ENCODE measurements around the gene CHST12.
A peak's percentile ranks its signal among the peaks of the same experiment; 100 is the strongest.
"Not testable (repeated sequence)": the region's sequence is repeated elsewhere in the genome, so short reads cannot be mapped to it uniquely, and the experiment has no call there.

The CHST12 gene

DNA sequence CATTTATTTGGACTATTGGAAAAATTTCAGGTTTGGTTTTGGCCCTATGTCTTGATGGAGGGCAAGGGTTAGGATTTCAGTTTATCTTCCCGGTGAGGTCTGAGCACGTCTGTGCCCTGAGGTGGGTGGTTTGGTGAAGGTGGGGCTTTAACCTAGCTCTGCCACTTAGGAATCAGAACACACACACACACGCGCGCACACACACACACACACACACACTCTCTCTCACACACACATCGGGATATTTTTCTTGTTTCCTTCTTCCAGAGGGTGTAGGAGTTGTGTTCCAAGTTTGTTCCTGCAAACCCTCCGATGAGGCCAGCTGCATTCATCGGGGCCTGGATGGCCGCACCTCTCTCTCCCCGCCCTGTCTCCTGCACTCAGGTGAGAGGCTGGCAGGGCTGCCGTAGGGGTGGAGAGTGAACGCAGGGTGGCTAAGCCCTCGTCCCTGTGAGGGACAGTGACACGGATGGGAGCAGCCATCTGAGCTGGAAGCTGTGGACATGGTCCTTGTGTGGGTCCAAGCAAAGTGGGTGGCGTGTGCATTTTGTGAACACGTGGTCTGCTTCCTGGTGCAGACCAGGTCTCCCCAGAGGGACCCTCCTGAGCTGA is 34.2 kb downstream of the CHST12 start:
- no peak for DNase-seq

DNA sequence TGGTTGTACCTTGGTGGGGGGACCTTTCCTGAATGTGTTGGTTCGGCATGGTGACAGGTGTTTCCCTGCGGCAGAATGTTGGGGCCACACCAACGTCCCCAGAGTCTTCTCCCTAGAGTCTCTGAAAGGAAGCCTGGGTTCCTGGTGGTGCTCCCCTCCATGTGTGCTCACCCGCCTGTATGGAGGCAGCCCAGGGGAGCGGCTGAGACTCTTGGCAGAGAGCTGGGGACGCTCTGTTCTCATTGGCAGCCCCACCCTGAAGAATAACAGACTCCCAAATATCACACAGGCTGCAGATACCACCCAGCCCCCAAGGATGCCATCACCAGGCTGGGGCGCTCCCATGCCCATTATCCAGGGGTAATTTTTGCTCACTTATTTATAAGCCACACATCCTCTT is 34.8 kb downstream of the CHST12 start:
- no peak for DNase-seq

DNA sequence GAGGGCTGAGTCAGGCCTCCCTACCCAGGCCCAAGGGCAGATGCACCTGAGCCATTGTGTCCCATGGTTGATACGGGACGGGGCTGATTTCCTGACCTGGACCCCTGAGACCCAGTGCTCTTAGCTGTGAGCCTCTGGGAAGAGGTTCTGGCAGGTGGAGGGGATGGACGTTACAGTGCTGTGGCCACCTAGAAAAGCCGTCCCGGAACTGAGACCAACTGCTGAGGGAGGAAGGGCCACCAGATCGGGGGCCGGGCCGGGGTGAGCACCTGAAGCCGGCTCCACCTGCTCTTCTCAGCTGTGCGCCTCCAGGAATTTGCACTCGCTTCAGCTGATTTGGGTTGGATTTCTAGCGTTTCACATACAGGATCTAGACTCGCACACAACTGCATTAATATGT is 35.4 kb downstream of the CHST12 start:
- DNase-seq = no peak

DNA sequence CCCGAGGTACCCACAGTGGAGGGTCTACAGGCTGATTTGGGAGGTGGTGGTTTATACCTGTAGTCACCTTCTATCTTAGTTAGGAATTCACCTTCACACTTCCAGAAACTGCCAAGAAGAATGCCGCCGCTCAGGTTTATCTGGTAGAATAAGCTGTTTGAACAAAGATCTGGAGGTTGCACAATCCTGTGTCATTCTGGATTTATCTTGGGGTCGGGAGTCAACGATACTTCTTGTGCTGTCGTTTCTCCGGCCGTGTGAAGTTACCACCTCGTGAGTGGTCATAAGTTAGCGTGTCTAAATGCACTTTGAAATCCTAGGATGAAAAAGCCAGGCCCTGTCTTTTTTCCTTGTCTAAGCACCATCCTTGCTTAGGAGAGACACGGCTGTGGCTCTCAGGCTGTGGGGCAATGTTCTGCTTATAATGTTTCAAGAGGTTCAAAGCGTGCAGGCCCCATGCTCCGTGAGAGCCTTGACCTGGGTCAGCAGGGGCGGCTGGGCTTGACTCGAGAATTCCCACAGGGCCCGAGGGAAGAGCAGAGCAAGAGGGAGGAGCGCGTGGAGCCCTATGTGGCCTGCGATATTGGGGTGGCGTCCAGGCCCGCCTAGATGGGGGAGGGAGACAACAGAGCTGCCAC is 37.3 kb downstream of the CHST12 start:
- no peak for DNase-seq

DNA sequence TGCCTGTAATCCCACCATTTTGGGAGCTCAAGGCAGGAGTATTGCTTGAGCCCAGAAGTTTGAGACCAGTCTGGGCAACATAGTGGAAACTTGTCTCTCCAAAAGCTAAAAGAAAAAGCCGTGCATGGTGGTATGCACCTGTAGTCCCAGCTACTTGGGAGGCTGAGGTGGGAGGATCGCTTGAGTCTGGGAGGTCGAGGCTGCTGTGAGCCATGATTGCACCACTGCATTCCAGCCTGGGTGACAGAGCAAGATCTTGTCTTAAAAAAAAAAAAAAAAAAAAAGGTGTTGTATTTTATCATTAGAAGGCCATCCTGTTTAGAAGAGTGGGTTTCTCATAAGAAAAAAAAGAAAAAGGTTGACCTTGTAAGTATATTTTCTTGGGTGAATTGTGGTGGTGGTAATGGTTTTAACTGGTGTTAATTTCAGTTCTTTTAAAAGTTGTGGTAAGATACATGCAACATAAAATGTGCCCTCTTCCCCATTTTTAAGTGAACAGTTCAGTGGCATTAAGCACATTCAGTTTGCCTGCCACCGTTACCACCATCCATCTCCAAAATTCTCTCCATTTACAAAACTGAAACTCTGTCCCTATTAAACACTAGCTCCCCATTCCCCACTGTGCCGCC is 38.1 kb downstream of the CHST12 start:
- DNase-seq = no peak

DNA sequence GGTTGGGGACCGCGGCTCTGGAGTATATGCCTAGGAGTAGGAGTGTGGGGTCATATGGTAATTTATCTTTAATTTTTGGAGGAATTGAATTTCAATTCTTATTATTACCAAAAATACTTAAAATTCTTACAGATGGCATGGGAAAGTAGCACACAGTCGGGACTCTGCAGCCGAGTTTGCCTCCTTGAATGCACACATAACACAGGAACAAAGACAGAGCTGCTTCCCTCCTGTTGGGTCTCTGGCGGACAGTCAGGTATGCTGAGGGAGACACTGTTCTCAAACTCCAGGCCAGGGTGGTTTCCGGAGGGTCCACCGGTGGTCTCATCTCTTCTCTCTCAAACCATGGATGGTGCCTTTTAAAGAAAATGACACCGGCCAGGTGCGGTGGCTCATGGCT is 40.1 kb downstream of the CHST12 start:
- DNase-seq = no peak

DNA sequence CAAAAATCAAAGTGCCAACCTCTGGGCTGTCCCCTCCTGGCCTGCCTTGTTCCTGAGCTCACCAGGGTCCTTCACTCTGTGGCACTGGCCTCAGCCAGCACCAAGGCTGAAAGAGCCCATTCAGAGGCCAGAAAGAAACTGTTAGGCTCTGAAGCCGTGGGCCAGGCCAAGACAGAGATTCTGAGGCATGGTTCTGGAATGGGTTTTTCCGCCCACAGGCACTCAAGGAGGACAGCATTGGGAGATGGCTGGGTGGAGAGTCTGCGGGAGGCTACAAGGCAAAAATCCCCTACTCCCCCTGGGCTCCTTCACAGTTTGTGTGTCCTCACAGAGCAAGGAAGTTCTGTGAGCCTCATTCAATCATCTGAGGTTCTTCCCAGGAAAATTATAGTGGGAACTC is 41.1 kb downstream of the CHST12 start:
- DNase-seq = no peak

DNA sequence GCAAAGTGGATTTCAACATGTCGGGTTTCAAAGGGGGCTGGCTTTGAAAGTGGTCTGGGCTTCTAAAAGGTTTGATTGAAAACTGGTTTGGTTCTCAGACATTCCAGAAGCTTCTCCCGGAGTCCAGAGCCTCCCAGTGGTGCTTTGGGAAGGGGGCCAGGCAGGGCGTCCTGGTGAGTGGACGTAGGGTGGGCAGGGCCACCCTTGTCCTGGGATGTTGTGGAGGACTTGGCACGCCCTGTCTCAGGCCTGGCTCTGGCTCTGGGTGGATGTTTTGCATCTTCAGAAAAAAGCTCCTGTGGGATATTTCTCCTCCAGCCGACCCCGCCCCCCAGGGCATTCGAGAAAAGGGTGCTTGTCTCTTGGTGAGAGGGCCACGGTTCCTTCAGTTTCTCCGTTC is 41.6 kb downstream of the CHST12 start:
- DNase-seq = no peak

DNA sequence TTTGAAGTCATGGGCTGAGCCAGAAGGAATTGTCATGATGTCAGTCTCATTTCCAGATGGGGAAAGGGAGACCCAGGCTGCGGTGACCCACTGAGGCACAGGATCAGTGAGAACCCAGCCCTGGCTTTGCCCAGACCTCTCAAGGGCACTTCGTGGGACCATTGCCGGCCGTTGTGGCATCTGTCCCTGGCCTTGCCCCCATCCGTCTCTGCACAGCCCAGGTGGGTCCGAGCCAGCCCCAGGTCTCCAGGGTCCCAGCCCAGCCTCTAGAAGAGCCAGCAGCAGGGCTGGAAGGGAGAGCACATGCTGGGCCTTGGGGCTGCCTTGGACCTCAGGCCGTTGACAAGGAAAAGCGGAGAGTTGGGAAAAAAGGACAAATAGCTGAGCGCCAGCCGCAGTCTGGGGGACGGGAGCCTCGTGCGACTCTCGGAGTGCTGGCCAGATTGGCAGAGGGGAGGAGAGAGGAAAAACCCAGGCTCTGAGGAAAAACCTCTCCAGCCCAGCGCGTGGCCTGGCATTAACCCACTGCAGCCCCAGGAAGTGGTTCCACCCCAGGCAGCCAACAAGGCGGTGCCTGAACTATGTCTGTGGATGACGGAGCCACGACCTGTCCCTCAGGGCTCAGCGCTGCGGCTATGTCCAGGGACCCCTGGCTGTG is 42.6 kb downstream of the CHST12 start:
- no peak for DNase-seq

DNA sequence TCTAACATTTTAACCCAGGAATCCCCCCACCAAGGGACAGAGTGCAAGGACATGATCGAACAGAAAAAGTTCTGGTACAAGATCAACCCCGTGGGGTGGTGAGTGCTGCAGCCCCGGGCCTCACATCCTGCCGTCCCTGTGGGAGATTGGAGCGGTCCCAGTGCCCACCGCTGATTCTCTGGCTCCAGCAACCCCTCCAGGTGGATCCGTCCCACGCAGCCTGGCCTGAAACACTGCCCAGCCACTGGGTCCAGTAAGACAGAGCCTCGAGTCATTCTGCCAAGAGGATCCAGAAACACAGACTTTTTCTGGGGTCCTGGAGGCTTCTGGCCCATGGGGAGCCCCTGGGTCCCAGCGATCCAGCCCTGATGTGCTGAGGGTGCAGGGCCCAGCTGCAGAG is 43.3 kb downstream of the CHST12 start:
- DNase-seq = no peak

DNA sequence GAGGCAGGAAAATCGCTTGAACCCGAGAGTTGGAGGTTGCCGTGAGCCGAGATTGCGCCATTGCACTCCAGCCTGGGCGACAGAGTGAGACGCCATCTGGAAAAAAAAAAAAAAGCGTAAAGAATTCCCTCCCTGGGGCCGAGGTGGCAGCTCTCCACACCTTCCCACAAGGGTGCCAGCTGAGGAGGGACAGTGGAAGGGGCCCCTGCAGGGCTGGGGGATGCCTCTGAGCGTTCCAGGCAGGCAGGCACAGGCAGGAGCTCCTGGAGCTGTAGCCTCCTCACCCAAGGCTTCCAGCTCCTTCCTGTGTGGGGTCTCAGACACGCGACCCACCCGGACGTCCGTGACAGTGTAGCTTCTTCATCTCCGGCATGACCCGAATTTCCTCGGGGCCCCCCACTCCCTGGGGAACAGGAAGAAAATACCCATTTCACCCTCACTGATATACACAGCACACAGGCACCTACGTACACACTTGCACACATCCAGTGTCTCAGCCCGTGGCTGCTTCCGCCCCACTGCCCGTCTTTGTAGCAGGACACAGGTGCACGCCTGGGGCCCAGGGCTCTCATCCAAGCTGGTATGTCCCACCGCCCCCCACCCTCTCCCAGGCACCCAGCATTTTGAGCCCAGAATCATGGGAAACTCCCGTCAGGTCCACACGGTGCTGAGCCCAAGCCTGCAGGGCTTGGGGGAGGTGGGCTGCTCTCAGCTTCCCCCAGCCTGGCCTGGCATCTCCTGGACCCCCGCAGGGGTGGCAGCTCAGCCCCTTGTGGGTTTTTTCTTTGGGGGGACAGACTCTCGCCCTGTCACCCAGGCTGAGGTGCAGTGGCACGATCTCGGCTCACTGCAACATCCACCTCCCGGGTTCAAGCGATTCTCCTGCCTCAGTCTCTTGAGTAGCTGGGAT is 47.0 kb downstream of the CHST12 start:
- DNase-seq = no peak

DNA sequence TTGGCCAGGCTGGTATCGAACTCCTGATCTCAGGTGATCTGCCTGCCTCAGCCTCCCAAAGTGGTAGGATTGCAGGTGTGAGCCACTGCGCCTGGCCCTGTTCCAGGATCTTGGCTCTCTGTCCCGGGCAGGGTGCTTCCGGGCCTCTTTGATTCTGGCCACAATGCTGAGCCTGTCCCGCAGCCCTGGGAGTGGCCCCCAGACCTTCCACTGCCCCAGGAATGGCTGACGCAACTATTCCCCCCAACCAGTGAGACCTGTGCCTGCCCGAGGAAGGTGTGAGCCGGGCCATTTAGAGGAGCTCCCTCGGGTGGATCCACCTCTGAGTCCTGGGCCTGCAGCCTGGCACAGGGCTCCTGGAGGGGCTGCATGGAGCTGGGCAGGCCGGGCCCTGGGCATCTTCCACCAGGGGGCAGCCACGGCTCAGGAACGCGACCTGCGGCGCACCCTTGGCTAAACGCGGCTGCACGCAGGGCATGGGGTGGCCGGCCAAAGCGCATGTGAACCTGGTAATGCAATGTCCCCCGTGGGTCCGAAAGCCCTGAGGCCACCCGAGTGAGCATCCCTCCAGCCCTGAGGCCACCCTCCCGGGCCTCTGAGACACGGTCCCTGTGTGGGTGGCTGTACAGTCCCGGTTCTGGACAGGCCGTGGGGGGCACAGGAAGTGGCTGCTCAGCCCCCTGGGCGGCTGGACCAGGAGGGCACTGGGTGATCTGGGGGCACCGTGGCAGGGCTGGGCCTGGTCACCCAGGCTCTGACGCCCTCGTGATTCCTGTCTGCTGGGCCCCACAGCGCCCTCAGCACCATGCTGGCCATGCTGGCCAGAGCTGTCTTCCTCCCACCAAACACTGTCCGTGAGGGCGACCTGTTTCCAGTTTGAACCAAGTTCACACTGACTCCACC is 48.0 kb downstream of the CHST12 start:
- DNase-seq = peak; percentile 57

DNA sequence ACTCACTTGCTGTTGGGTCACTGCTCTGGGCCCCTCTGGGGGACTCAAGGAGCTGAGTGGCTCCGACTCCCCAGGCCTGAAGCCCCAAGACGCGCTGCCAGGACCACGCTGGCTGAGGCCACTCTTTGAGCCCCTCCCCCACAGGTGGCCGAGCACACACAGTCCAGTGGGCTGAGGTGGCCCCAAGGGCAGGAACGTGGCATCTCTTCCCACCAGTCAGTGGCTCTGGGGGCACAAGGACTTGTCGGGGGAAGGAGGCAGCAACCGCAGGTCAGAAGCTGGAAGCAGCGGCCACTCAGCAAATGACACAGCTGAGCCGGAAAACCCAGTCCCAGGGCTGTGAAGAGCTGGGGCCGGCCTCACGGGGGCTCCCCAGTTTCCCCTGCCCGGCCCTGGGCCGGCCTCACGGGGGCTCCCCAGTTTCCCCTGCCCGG is 48.7 kb downstream of the CHST12 start:
- no peak for DNase-seq

DNA sequence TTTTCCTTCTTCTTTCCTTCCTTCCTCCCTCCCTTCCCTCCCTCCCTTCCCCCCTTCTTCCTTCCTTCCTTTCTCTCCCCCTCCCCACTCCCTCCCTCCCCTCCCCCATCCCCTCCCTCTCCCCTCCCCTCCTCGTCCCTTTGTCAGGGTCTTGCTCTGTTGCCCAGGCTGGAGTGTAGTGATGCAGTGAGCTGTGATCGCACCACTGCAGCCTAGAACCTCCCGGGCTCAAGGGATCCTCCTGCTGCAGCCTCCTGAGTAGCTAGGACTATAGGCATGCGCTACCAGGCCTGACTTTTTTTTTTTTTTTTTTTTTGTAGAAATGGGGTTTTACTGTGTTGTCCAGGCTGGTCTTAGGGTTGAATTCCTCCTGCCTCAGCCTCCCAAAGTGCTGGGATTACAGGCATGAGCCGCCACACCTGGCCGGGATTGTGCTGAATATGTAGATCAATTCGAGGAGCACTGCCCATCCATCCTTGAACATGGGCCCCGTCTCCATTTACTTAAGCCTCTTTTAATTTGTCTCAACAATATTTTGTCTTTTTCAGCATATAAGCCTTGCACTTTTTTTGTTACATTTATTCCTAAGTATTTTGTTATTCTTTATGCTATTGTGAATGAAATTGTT is 49.3 kb downstream of the CHST12 start:
- DNase-seq = no peak

DNA sequence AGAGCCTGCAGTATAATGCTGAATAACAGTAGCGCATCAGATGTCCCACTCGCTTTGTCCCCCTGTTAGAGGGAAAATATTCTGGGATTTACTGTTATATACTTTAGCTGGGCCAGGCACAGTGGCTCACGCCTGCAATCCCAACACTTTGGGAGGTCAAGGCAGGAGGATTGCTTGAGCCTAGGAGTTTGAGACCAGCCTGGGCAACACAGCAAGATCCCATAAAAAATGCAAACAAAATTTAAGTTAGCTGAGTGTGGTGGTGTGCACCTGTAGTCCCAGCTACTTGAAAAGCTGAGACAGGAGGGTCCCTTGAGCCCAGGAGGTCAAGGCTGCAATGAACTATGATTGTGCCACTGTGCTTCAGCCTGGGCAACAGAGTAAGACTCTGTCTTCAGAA is 50.4 kb downstream of the CHST12 start:
- DNase-seq = not testable (repeated sequence)

DNA sequence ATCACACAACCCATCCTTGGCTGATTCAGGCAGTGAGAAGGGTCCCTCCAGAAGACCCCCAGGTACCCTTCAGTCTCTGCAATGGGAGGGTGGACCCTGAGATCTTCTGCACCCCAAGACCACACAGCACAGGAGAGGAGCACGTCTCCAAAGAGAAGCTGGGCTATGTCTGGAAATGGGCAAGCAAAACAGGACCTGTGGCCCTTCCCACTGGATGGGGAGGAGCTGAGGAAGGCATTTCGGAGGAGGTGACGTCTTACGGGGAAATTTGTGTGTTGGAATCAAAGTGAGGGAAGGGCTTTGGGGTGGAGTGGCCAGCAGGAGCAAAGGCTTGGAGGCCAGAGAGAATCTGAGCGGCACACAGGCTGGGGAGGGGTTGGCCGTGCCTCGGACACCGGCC is 56.3 kb downstream of the CHST12 start:
- DNase-seq = no peak

DNA sequence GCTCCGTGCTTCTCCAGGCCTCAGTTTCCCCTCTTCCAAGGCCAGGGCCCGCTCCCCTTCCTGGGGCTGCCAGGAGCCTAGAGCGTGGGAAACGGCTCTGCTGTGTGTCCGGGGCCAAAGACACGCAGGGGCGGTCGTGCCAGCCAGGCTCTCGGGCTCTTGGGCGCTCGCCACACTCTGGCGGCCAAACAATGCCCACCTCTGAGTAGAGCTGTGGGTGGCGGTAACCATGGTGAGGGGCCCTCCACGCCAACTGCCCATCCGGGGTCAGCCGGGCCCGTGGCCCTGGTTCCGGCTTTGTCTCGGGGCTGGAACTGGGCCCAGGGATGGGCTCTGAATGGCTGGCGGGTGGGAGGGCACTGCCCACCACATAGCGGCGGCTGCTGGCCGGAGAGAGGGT is 56.8 kb downstream of the CHST12 start:
- no peak for DNase-seq

DNA sequence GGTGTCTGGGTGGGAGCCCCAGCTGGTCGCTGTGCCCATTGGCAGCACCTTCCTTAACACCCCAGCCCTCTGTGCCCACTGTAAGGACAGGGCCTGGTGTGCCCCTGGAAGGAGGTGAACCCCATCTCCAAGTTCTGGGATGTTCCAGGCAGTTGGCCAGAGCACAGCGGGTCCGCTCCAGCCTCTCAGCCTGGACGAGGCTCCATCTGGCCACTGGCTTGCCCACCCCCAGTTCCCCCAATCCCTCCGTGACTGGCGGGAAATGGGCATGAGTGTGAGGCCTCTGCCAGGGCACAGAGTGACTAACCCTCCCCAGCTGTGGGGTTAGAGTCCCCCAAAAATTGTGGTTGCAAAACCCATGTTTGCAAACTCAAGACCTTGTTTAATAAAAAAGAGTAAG is 57.2 kb downstream of the CHST12 start:
- no peak for DNase-seq

DNA sequence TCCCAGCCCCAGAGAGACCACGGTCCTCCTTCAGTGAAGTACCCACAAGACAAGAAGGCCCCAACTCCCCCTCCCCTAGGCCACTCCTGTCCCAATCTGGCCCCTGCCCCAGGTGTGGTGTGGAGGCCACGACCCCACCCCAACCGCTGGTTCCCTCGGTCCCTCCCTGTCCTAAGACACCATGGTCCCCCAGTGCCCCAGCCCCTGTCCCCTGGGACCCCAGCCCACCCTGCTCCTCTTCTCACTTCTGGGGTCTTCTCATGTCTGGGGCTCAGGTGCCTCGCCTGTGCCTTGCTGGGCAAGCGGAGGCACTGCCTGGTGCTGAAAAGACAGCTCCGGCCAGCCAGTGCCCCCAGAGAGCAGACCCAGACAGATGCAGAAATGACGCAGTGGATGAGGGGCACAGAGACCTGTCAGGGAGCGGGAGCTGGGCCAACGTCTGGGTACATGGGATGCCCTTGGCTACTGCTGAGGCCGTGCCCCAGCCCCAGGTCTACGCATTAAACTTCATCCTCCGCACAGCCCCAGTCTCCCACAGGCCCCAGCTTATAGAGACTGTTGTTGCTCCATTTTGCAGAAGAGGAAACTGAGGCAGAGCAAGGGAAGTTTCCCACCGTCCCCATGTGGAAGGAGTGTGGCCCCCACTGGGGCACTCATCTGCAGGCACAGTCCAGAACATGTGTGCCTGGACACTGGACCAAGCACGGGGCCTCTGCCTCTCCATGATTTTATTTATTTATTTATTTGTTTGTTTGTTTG is 58.0 kb downstream of the CHST12 start:
- DNase-seq = no peak

DNA sequence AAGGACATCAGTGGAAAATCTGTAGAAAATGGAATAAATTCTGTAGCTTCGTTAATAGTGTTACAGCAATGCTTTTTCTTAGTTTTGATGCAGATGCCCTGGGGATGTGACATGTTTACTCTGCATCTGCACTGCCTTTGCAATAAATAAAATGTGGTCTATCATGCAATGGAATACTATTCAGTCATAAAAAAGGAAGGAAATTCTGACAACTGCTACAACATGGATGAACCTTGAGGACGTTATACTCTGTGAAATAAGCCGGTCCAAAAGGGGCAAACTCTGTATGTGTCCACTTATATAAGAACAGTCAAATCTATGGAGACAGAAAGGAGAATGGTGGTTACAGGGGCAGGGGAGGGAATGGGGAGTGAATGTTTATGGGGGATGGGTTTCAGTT is 59.3 kb downstream of the CHST12 start:
- DNase-seq = no peak

DNA sequence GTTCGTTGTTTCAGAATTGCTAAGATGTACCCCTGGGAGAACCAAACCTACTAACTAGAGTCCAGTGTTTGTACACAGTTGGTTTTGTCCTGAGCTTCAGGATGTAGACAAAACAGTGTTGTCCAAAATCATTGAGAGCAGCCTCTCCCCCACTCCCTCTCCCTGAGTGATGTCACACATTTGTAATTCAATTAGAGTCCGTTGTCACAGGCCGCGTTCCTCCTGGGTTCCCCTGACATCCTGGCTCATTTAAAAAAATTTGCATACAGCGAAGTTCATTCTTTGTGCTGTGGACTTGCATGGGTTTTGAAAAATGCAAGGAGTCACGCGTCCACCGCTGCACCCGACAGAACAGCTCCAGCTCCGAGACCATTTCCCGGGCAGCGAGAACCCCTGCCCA is 62.5 kb downstream of the CHST12 start:
- DNase-seq = no peak

Measured in NCI-H1436 (cell line).